H9 (cell line): ENCODE measurements around the gene CYSLTR2. TPM values are rescaled to one million over a fixed set of nuclear protein-coding genes. Genes with fewer than 3 reads are reported as not detected.

Experiments
- DNase-seq: peaks from one replicate; pipeline ENCODE4 v3.0.0-alpha.2; 2017
- H2AFZ ChIP-seq: one replicate; pipeline ENCODE4 v1.6.1; 2013; ENCODE audit warnings: mild to moderate bottlenecking, low read length, control low read depth, moderate library complexity
- H2AK5ac ChIP-seq: 2 replicates; pipeline ENCODE4 v1.6.1; 2013; ENCODE audit warnings: low read length, control low read depth, mixed read lengths; ENCODE audit not compliant: insufficient read length
- H2BK120ac ChIP-seq: one replicate; pipeline ENCODE4 v1.6.1; 2013; ENCODE audit warnings: low read depth, mild to moderate bottlenecking, low read length, control low read depth, inconsistent platforms; ENCODE audit not compliant: poor library complexity, severe bottlenecking
- H2BK12ac ChIP-seq: 2 replicates; pipeline ENCODE4 v1.6.1; 2013; ENCODE audit warnings: low read length, control low read depth, mixed read lengths, low read depth; ENCODE audit not compliant: insufficient read length
- H2BK15ac ChIP-seq: 2 replicates; pipeline ENCODE4 v1.6.1; 2013; ENCODE audit warnings: low read depth, low read length, control low read depth
- H2BK20ac ChIP-seq: one replicate; pipeline ENCODE4 v1.6.1; 2013; ENCODE audit warnings: low read depth, mild to moderate bottlenecking, low read length, control low read depth, inconsistent platforms; ENCODE audit not compliant: poor library complexity, severe bottlenecking
- H2BK5ac ChIP-seq: 2 replicates; pipeline ENCODE4 v1.6.1; 2013; ENCODE audit warnings: low read length, control low read depth, mixed read lengths; ENCODE audit not compliant: insufficient read length
- H3K14ac ChIP-seq: 2 replicates; pipeline ENCODE4 v1.6.1; 2013; ENCODE audit warnings: low read length, control low read depth; ENCODE audit not compliant: insufficient read depth
- H3K18ac ChIP-seq: 2 replicates; pipeline ENCODE4 v1.6.1; 2013; ENCODE audit warnings: low read depth, mild to moderate bottlenecking, mixed read lengths, low read length, control low read depth; ENCODE audit not compliant: insufficient read length
- H3K23ac ChIP-seq: 2 replicates; pipeline ENCODE4 v1.6.1; 2013; ENCODE audit warnings: low read length, control low read depth, mixed read lengths, low read depth; ENCODE audit not compliant: insufficient read length
- H3K23me2 ChIP-seq: 2 replicates; pipeline ENCODE4 v1.6.1; 2013; ENCODE audit warnings: low read depth, mild to moderate bottlenecking, mixed read lengths, low read length, control low read depth; ENCODE audit not compliant: insufficient read length, poor library complexity, severe bottlenecking
- H3K27ac ChIP-seq: 2 replicates; pipeline ENCODE4 v1.5.1; 2013; ENCODE audit warnings: low read length, control low read depth, mixed read lengths, low read depth; ENCODE audit not compliant: insufficient read length
- H3K27me3 ChIP-seq: 2 replicates; pipeline ENCODE4 v1.6.1; 2013; ENCODE audit warnings: low read length, control low read depth, inconsistent platforms; ENCODE audit not compliant: insufficient read depth
- H3K4ac ChIP-seq: 2 replicates; pipeline ENCODE4 v1.6.1; 2013; ENCODE audit warnings: low read depth, mild to moderate bottlenecking, control low read depth, inconsistent platforms, low read length, moderate library complexity
- H3K4me1 ChIP-seq: 2 replicates; pipeline ENCODE4 v1.6.1; 2013; ENCODE audit warnings: low read length, control low read depth, inconsistent platforms; ENCODE audit not compliant: insufficient read depth
- H3K4me2 ChIP-seq: 2 replicates; pipeline ENCODE4 v1.6.1; 2013; ENCODE audit warnings: low read length, control low read depth, mixed read lengths; ENCODE audit not compliant: insufficient read length, insufficient read depth
- H3K56ac ChIP-seq: 2 replicates; pipeline ENCODE4 v1.6.1; 2013; ENCODE audit warnings: low read depth, mild to moderate bottlenecking, mixed read lengths, low read length, control low read depth; ENCODE audit not compliant: insufficient read length
- H3K79me1 ChIP-seq: 2 replicates; pipeline ENCODE4 v1.6.1; 2013; ENCODE audit warnings: low read depth, mild to moderate bottlenecking, moderate library complexity, low read length, control low read depth, inconsistent platforms; ENCODE audit not compliant: insufficient read depth, poor library complexity, severe bottlenecking
- H3K79me2 ChIP-seq: 2 replicates; pipeline ENCODE4 v1.6.1; 2013; ENCODE audit warnings: low read length, control low read depth, inconsistent platforms; ENCODE audit not compliant: insufficient read depth
- H3K9ac ChIP-seq: 2 replicates; pipeline ENCODE4 v1.6.1; 2013; ENCODE audit warnings: low read length, control low read depth, mixed read lengths; ENCODE audit not compliant: insufficient read length; ENCODE audit errors: extremely low read depth
- H3K9me3 ChIP-seq: one replicate; pipeline ENCODE4 v1.6.1; 2013; ENCODE audit warnings: low read depth, low read length, inconsistent platforms; ENCODE audit not compliant: control insufficient read depth
- H3T11ph ChIP-seq: one replicate; pipeline ENCODE4 v1.6.1; 2013; ENCODE audit warnings: mild to moderate bottlenecking, low read length, control low read depth, inconsistent platforms
- H4K20me1 ChIP-seq: one replicate; pipeline ENCODE4 v1.6.1; 2013; ENCODE audit not compliant: control insufficient read depth, insufficient read length, insufficient read depth
- H4K5ac ChIP-seq: 2 replicates; pipeline ENCODE4 v1.6.1; 2013; ENCODE audit warnings: low read depth, mild to moderate bottlenecking, mixed read lengths, low read length, control low read depth; ENCODE audit not compliant: insufficient read length
- H4K8ac ChIP-seq: replicated peaks from 2 replicates; pipeline ENCODE4 v1.6.1; 2013; ENCODE audit warnings: low read length, control low read depth, mixed read lengths, low read depth; ENCODE audit not compliant: insufficient read length
- H4K91ac ChIP-seq: 2 replicates; pipeline ENCODE4 v1.6.1; 2013; ENCODE audit warnings: low read depth, mild to moderate bottlenecking, moderate library complexity, mixed read lengths, low read length, control low read depth; ENCODE audit not compliant: insufficient read length
- H3K27ac Mint-ChIP-seq, 3 experiments: 2 replicates in 2 of 3; 3 replicates in 1 of 3; pipeline ENCODE4 v1.8.0; 2020 to 2021; ENCODE audit warnings: mixed read lengths in 3 of 3, mild to moderate bottlenecking in 1 of 3, moderate library complexity in 1 of 3
- H3K27me3 Mint-ChIP-seq: 2 replicates; pipeline ENCODE4 v1.8.0; 2021; ENCODE audit warnings: low read depth, mild to moderate bottlenecking, moderate library complexity, mixed read lengths
- H3K36me3 Mint-ChIP-seq, 3 experiments: 2 replicates in 2 of 3; 3 replicates in 1 of 3; pipeline ENCODE4 v1.8.0; 2020 to 2021; ENCODE audit warnings: low read depth in 3 of 3, mixed read lengths in 3 of 3; ENCODE audit not compliant: insufficient read depth in 1 of 3
- H3K4me1 Mint-ChIP-seq, 2 experiments: 2 replicates each; pipeline ENCODE4 v1.8.0; 2020; ENCODE audit warnings: mixed read lengths in 2 of 2
- H3K4me3 Mint-ChIP-seq, 2 experiments: 2 replicates in 1 of 2; 3 replicates in 1 of 2; pipeline ENCODE4 v1.8.0; 2020 to 2021; ENCODE audit warnings: mild to moderate bottlenecking in 2 of 2, mixed read lengths in 2 of 2, moderate library complexity in 1 of 2
- H3K9me3 Mint-ChIP-seq, 2 experiments: 2 replicates in 1 of 2; 3 replicates in 1 of 2; pipeline ENCODE4 v1.8.0; 2020; ENCODE audit warnings: mild to moderate bottlenecking in 2 of 2, mixed read lengths in 2 of 2, moderate library complexity in 1 of 2
- CTCF ChIP-seq: fragments of 200-600 bp; sonication (generic); conservative IDR thresholded peaks from 3 replicates; pipeline ENCODE4 v1.8.0; 2021; ENCODE audit warnings: antibody characterized with exemption, mild to moderate bottlenecking
- WGBS: extraction: QIAGEN DNeasy Blood & Tissue Kit; methylation state at CpG from one replicate; pipeline ENCODE4 v1.1.7; 2013; ENCODE audit warnings: missing lambda C conversion rate, low lambda C conversion rate, mixed read lengths; ENCODE audit not compliant: insufficient read length; ENCODE audit errors: extremely low coverage; 5-methylcytosine and 5-hydroxymethylcytosine counted together
- total RNA-seq: library from RNA; stranded (reverse); gene quantifications from 2 replicates; pipeline ENCODE4 v1.2.1, GENCODE V29; 2021

CYSLTR2 gene
- total RNA-seq, 1 experiment from 2014 or later = not detected

GRCh38 chr13:48641404-48641803 lies 12.3 kb upstream of the CYSLTR2 start:
- no peak overlapping the region for H3K27ac Mint-ChIP-seq
- no CpG with 5 or more reads among the region's 2 CpGs for WGBS
- H3K9ac ChIP-seq = no peak overlapping the region

More at GRCh38 chr13:48641404-48641803, 12.3 kb upstream of the CYSLTR2 start:
- H3K79me1 ChIP-seq = no peaks in the 10 kb centered on the region
- DNase-seq = no peak
- no peaks in the 10 kb centered on the region for H3K23me2 ChIP-seq
- peaks cover 2% of the 10 kb centered on the region for H3K27me3 Mint-ChIP-seq
- H3K9me3 Mint-ChIP-seq = peaks cover 3 to 7% of the 10 kb centered on the region in 2 experiments
- H2AFZ ChIP-seq = no peak overlapping the region
- H2BK20ac ChIP-seq = no peak overlapping the region
- no peak overlapping the region for H3K56ac ChIP-seq
- no peak overlapping the region for H3K4me2 ChIP-seq
- peaks cover 0 to 6% of the 10 kb centered on the region in 2 experiments; a peak in 2 of 4 replicates for H3K4me1 Mint-ChIP-seq
- no peak overlapping the region for H3K4ac ChIP-seq
- no peaks in the 10 kb centered on the region for H4K20me1 ChIP-seq
- H3K36me3 Mint-ChIP-seq = peaks cover 0 to 3% (median 2%) of the 10 kb centered on the region in 3 experiments; a peak in 4 of 7 replicates
- TF ChIP-seq CTCF = no peak
- H3K27ac ChIP-seq = no peak overlapping the region
- no peak overlapping the region for H3K4me3 Mint-ChIP-seq
- no peak overlapping the region for H2BK15ac ChIP-seq
- no peak overlapping the region for H4K5ac ChIP-seq
- H3T11ph ChIP-seq = no peak overlapping the region
- H3K9me3 ChIP-seq = no peaks in the 10 kb centered on the region
- H2BK120ac ChIP-seq = no peak overlapping the region
- H3K14ac ChIP-seq = no peak overlapping the region
- no peak overlapping the region for H2BK5ac ChIP-seq
- H2AK5ac ChIP-seq = no peak overlapping the region
- H2BK12ac ChIP-seq = no peak overlapping the region
- no peaks in the 10 kb centered on the region for H3K79me2 ChIP-seq
- no peaks in the 10 kb centered on the region for H3K4me1 ChIP-seq
- no peak overlapping the region for H3K18ac ChIP-seq
- no peak overlapping the region for H4K91ac ChIP-seq
- H3K27me3 ChIP-seq = no peaks in the 10 kb centered on the region
- no peak overlapping the region for H4K8ac ChIP-seq
- no peak overlapping the region for H3K23ac ChIP-seq
